Lower leg skin (tissue), 4 donors: ENCODE measurements around the gene HFM1. TPM values are rescaled to one million over a fixed set of nuclear protein-coding genes. Genes with fewer than 3 reads are reported as not detected.
"Not testable (repeated sequence)": the region's sequence is repeated elsewhere in the genome, so short reads cannot be mapped to it uniquely, and the experiment has no call there.

Source experiments
- DNase-seq, 2 donors: peaks; one replicate each; pipeline ENCODE4 v3.0.0-alpha.2; 2019; ENCODE audit warnings: low spot score in 2 of 2
- H3K4me3 ChIP-seq: fragments of 200-600 bp; sonication (generic); 2 replicates; pipeline ENCODE4 v1.5.1; 2017; ENCODE audit warnings: mild to moderate bottlenecking, low read depth; ENCODE audit not compliant: poor library complexity, severe bottlenecking
- CTCF ChIP-seq, 3 donors: fragments of 450-650 bp; IDR thresholded peaks; one replicate each; pipeline ENCODE4 v1.5.1; 2016; ENCODE audit warnings: antibody characterized with exemption in 3 of 3, mild to moderate bottlenecking in 3 of 3, moderate library complexity in 2 of 3
- POLR2A ChIP-seq, 2 donors: fragments of 450-650 bp; IDR thresholded peaks; one replicate each; pipeline ENCODE4 v1.6.1; 2016 to 2017; ENCODE audit warnings: antibody characterized with exemption in 2 of 2, mild to moderate bottlenecking in 1 of 2, moderate library complexity in 1 of 2
- WGBS, 2 donors: methylation state at CpG; one replicate each; pipeline ENCODE4 v1.1.5; 2018; 5-methylcytosine and 5-hydroxymethylcytosine counted together
- intact Hi-C: fragments of 100-400 bp; cut with DNase I; formaldehyde crosslinking; loops from one replicate; pipeline ENCODE4 v1.15.0; 2023; ENCODE audit warnings: low total_unique reads
- total RNA-seq, 4 donors: library from RNA; depleted of rRNA; stranded (reverse); fragments of >200 nt; gene quantifications; one replicate each; pipeline ENCODE4 v1.1.0, GENCODE V29; 2016

HFM1 gene
- under 1 TPM in 3 of 4 donors, not detected in 1; 0.11 to 0.29 (median 0.22) TPM for total RNA-seq

DNA sequence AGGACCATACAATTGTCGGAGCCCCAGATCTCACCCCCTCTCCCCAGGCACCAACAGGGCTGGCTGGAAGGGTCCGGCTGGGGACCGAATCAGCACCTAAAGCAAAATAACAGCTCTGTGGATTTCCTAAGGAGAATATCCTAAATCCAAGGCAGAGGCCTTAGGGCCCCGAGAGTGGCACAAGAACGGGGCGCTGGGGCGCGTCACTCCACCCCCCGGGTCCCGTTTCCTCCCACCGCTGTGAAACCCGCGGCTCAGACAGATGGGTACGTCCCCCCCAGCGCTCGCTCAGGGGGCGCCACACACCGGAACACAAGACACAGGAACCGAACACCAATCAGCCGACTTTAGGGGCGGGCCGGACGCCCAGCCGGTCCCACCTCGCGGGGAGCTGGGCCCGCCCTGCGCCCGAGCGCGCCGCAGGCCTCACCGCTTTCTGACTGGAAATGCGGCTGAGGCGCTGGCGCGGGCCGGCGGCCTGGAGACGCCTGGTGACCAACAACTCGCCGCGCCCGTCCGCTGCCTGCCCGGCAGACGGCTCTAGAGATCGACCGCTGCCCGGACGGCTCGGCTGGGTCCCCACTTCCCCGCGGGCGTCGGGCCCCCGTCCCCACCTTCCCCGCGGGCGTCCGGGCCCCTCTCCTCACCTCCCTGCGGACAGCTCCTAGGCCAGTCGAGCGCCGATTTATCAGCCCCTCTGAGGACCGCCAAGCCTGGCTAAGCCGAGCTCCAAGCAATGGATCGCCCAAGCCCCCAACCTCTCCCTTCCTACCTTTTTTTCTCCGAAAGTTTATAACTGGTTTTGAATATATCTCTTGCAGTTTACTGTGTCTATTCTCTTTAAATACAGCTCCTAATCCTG lies at the start of gene HFM1:
Gene HFM1, minus strand, starts transcription at position 687 of the 862 bp plus-strand sequence. CDS start 3,755 bp downstream, outside the sequence.
- intact Hi-C loops = no loop called here
- no peak for TF ChIP-seq POLR2A (IDR thresholded peaks at IDR 0.05)
- TF ChIP-seq CTCF (IDR thresholded peaks at IDR 0.05) = no peak
- peak; percentile 21 to 93 for DNase-seq
- WGBS, 2 donors = 3 to 7% methylated on average over 26 to 39 of the region's 69 CpGs
- H3K4me3 ChIP-seq = peak within 1 kb of the TSS; percentile 23

DNA sequence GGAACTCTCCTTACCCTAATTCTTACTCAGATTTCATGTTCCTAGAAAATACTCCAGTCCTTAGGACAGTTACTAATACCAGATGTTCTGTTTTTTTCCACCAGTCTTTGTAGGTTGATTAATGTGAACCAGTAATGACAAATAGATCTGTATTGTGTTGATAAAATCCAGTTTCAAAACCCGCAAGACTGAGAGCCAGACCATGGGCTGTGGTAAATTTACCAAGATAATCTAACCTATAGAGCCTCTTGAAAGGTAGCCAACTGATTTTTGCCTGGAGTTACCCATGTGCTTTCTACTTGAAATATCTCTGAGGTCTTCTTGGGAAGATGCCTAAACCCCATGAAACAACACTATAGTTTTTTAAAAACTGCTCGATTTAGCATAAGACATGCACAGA lies 49.5 kb upstream of the HFM1 start:
- no peak overlapping the region for H3K4me3 ChIP-seq
- no peak for TF ChIP-seq POLR2A (IDR thresholded peaks at IDR 0.05)
- no peak for TF ChIP-seq CTCF (IDR thresholded peaks at IDR 0.05)
- DNase-seq = no peak
- 53 to 58% methylated on average over 2 of the region's 2 CpGs for WGBS, 2 donors
- intact Hi-C loops = no loop called here

- DNase-seq = no peak
- no peak overlapping the region for H3K4me3 ChIP-seq
- 41 to 46% methylated on average over 2 of the region's 2 CpGs for WGBS, 2 donors
- intact Hi-C loops = no loop called here
- TF ChIP-seq POLR2A (IDR thresholded peaks at IDR 0.05) (no peak), CTCF (IDR thresholded peaks at IDR 0.05) (no peak)
Observed at GRCh38 chr1:91450260-91450659, 45.6 kb upstream of the HFM1 start.

GRCh38 chr1:91447782-91448181 lies 43.1 kb upstream of the HFM1 start:
- 96% methylated on average over 2 of the region's 2 CpGs for WGBS, 2 donors
- DNase-seq, intact Hi-C loops, H3K4me3 ChIP-seq: not testable (repeated sequence)

DNA sequence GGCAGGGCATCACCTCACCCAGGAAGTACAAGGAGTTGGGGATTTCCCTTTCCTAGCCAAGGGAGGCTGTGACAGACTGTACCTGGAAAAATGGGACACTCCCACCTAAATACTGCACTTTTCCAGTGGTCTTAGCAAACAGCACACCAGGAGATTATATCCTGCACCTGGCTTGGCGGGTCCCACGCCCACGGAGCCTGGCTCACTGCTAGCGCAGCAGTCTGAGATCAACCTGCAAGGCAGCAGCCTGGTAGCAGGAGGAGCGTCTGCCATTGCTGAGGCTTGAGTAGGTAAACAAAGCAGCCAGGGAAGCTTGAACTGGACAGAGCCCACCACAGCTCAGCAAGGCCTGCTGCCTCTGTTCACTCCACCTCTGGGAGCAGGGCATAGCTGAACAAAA lies 37.3 kb upstream of the HFM1 start:
- intact Hi-C loops, H3K4me3 ChIP-seq, DNase-seq: not testable (repeated sequence)
- WGBS, 2 donors = 95 to 98% methylated on average over 5 of the region's 5 CpGs

DNA sequence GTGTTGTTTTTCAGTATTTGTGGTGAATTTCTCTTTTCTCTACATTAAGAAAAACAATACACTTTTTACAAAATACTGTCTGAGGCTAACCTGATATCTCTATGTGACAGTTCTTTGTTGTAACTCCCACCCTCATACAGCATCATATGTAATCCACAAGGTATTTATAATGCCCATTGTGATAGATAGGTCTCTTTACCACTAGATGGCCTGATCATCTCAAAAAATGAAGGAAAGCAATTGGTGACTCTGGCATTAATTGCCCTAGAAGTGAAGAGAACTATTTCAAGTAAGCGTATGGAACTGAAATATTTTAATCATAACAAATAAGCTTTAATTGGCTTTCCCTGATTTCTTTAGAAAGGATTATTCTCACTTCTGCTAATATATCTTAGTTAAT lies 36.2 kb upstream of the HFM1 start:
- intact Hi-C loops = no loop called here
- H3K4me3 ChIP-seq = no peak overlapping the region
- TF ChIP-seq CTCF (IDR thresholded peaks at IDR 0.05) (no peak), POLR2A (IDR thresholded peaks at IDR 0.05) (no peak)
- 53 to 65% methylated on average over 1 of the region's 1 CpG for WGBS, 2 donors
- DNase-seq = no peak

- no peak overlapping the region for H3K4me3 ChIP-seq
- intact Hi-C loops = no loop called here
- TF ChIP-seq POLR2A (IDR thresholded peaks at IDR 0.05) = no peak
- no peak for TF ChIP-seq CTCF (IDR thresholded peaks at IDR 0.05)
- DNase-seq = no peak
Observed at GRCh38 chr1:91439016-91439415, 34.4 kb upstream of the HFM1 start.
